ENCODE measurements around the gene USP17L24.
"Not testable (repeated sequence)": the region's sequence is repeated elsewhere in the genome, so short reads cannot be mapped to it uniquely, and the experiment has no call there.

USP17L24 gene, protein sequence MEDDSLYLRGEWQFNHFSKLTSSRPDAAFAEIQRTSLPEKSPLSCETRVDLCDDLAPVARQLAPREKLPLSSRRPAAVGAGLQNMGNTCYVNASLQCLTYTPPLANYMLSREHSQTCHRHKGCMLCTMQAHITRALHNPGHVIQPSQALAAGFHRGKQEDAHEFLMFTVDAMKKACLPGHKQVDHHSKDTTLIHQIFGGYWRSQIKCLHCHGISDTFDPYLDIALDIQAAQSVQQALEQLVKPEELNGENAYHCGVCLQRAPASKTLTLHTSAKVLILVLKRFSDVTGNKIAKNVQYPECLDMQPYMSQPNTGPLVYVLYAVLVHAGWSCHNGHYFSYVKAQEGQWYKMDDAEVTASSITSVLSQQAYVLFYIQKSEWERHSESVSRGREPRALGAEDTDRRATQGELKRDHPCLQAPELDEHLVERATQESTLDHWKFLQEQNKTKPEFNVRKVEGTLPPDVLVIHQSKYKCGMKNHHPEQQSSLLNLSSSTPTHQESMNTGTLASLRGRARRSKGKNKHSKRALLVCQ

GRCh38 chr4:9324865-9325264, at the start of gene USP17L24:
USP17L24 (plus strand) TSS chr4:9325165; CDS start chr4:9325165, 0 bp downstream.
- DNase-seq = not testable (repeated sequence)

- DNase-seq = not testable (repeated sequence)
These were observed 774 bp upstream of the USP17L24 start for GRCh38 chr4:9324191-9324590.

GRCh38 chr4:9329611-9330010, 4.6 kb downstream of the USP17L24 start, which contains the start of gene USP17L25:
USP17L25 (plus strand) TSS chr4:9329911; CDS start chr4:9329911, 0 bp downstream.
- not testable (repeated sequence) for DNase-seq

DNA sequence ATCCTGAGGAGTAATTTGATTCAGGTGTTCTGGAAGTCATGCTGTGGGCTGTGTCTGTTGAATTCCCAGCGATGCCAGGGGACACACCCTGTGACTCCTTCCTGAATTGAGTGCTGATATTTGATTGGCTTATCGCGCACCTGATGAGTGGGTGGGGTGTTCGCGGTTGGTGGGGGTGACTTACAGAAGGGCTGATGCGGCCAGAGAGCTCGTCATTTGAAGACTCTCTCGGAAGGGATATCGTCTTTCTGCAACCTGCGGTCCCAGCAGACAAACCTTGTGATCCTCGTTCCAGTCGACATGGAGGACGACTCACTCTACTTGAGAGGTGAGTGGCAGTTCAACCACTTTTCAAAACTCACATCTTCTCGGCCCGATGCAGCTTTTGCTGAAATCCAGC, 9.4 kb downstream of the USP17L24 start, which contains the start of gene USP17L26:
Gene USP17L26, plus strand, starts transcription at position 301 of the 400 bp plus-strand sequence. Its CDS starts 0 bp downstream, at position 301.
- DNase-seq = not testable (repeated sequence)

DNA sequence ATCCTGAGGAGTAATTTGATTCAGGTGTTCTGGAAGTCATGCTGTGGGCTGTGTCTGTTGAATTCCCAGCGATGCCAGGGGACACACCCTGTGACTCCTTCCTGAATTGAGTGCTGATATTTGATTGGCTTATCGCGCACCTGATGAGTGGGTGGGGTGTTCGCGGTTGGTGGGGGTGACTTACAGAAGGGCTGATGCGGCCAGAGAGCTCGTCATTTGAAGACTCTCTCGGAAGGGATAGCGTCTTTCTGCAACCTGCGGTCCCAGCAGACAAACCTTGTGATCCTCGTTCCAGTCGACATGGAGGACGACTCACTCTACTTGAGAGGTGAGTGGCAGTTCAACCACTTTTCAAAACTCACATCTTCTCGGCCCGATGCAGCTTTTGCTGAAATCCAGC, 14.1 kb downstream of the USP17L24 start, which contains the start of gene USP17L5:
Gene USP17L5, plus strand, starts transcription at position 301 of the 400 bp plus-strand sequence. Its CDS starts 0 bp downstream, at position 301.
- not testable (repeated sequence) for DNase-seq

GRCh38 chr4:9343848-9344247, 18.9 kb downstream of the USP17L24 start, which contains the start of gene USP17L27:
USP17L27 (plus strand) TSS chr4:9344148; CDS start chr4:9344148, 0 bp downstream.
- not testable (repeated sequence) for DNase-seq

- not testable (repeated sequence) for DNase-seq
These were observed 23.6 kb downstream of the USP17L24 start, which contains the start of gene USP17L28 for GRCh38 chr4:9348593-9348992. USP17L28 (plus strand) TSS chr4:9348893; CDS start chr4:9348893, 0 bp downstream.

- not testable (repeated sequence) for DNase-seq
These were observed 25.9 kb downstream of the USP17L24 start for GRCh38 chr4:9350866-9351265.

- DNase-seq = not testable (repeated sequence)
These were observed 28.4 kb downstream of the USP17L24 start, which contains the start of gene USP17L29 for GRCh38 chr4:9353338-9353737. USP17L29 (plus strand) TSS chr4:9353638; CDS start chr4:9353638, 0 bp downstream.

GRCh38 chr4:9362829-9363228, 37.9 kb downstream of the USP17L24 start, which contains the start of gene USP17L30:
USP17L30 (plus strand) TSS chr4:9363129; CDS start chr4:9363129, 0 bp downstream.
- not testable (repeated sequence) for DNase-seq

All from midbrain (tissue), 1 donor.